GM21529 (cell line): ENCODE results near the gene SRF.

Experiments
- ATAC-seq: cut with Tn5 transposase; IDR thresholded peaks from one replicate; pipeline ENCODE4 v1.9.1; 2021; ENCODE audit not compliant: unreplicated experiment

The SRF gene

DNA sequence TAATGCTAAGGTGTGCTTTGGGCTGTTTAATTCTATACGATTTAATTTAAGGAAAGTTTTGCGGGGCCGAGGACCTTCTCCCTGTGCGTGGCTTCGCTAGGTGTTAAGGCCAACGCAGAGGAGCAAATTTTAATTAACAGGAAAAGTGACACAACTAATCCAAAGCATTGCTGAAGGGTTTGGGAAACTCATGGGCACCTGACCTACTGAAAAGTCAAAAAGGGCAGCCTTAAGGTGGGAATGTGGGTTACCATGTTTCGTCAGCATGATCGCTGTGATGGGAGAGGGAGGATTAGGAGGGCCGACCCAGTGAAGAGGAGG lies 10.5 kb downstream of the SRF start:
- ATAC-seq, result no peak

DNA sequence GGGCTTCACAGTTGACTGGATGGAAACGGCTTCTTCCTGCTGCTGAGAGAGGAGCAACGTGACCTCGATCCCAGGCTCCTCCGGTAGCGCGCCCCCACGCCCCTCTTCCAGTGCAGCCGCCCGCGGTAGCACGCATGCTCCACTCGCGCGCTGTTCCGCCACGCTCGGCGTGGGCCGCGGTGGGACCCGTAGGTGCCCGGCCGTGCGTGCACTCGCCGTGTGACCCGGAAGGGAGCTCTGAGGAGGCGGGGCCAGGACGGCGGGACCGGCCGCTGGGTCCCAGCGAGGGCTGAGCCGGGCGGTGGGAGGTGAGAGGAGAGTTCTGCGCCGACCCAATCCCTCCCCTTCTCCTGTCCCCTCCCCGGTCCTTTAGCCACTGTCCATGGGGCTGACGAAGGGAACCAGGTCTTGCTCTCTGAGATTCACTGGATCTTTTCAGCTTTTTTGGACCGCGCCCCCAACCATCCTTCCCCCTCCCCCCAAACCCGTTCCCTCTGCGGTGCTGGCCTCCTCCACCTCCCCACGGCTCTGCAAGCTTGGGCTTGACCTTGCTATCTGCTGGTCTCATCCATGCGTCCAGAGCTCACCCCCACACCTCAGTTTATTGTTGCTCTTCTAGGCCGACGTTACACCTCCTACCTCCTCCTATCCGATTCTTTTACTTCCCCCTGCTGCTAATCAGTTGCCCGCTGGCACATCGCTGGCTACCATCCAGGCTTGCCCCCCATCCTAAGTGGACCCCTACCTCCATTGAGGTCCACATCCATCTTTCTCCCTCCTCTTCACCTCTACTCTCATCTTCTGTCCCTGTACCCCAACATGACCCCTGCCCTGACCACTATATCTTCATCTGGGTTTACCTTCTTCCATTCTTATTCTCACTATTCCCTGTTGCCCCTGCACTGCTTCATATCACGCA lies 11.1 kb downstream of the SRF start, which contains the start of gene CUL9:
CUL9 (plus strand) TSS at position 255 of the 919 bp plus-strand sequence. CDS start 2,115 bp downstream, outside the sequence.
- peak; percentile 94 for ATAC-seq

DNA sequence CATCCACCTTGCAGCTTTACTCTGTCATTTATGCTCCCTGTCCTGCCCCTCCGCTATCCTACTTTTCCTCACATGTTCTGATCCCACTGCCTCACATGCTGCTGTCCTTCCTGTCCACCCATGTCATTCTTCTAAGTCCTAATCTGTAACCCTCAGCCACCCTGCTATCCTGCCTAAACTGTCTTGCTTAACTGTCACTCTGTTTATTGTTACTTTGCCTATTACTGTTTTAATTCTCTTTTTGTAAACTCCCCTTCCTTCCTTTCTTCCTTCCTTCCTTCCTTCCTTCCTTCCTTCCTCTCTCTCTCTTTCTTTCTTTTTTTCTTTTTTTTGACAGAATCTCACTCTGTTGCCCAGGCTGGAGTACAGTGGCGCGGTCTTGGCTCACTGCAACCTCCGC lies 12.4 kb downstream of the SRF start:
- ATAC-seq, result no peak

DNA sequence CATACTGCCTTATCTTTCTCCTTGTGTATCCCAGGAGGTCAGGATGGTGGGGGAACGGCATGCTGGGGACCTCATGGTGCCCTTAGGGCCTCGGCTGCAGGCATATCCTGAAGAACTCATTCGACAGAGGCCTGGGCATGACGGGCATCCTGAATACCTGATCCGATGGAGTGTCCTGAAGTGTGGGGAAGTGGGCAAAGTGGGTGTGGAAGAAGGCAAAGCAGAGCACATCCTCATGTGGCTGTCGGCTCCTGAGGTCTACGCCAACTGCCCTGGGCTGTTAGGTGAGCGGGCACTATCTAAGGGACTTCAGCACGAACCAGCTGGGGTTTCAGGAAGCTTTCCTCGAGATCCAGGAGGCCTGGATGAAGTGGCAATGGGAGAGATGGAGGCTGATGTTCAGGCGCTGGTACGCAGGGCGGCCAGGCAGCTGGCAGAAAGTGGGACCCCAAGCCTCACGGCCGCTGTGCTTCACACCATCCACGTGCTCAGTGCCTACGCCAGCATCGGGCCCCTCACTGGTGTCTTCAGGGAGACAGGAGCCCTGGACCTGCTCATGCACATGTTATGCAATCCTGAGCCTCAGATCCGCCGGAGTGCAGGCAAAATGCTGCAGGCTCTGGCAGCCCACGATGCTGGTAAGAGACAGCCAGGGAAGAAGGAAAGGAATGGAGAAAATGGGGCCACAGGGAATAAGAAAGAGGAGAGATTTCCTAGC lies 13.4 kb downstream of the SRF start:
- no peak for ATAC-seq

DNA sequence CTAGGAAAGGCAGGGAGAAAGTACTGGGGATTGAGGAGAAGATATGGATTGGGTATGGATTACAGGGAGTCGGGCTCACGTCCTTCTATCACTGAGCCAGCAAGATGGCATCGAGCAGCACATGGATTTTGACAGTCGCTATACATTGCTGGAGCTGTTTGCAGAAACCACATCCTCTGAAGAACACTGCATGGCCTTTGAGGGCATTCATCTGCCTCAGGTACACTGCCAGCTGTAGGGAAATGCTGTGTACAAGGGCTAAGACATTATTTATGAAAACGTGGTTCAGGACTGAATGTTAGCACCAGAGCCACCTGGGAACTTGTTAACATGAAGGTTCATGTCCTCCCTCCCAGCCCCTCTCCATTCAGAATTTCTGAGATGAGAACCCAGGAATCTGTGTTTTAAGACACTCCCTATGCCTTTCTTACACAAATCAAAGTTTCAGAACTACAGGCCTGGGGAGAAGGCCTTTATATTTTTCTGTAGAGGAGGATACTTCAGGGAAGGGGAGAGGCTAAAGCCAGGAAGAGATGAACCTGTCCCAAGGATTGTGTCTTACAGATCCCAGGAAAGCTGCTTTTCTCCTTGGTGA lies 14.4 kb downstream of the SRF start:
- no peak for ATAC-seq

DNA sequence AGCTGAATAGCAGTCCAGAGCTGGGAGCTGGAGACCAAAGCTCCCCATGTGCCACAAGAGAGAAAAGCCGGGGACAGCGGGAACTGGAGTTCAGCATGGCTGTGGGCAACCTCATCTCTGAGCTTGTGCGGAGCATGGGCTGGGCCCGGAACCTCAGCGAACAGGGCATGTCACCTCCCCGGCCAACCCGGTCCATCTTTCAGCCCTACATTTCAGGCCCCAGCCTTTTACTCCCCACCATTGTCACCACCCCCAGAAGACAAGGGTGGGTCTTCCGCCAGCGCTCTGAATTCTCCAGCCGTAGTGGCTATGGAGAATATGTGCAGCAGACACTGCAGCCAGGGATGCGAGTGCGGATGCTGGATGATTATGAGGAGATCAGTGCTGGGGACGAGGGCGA lies 14.9 kb downstream of the SRF start:
- no peak for ATAC-seq

DNA sequence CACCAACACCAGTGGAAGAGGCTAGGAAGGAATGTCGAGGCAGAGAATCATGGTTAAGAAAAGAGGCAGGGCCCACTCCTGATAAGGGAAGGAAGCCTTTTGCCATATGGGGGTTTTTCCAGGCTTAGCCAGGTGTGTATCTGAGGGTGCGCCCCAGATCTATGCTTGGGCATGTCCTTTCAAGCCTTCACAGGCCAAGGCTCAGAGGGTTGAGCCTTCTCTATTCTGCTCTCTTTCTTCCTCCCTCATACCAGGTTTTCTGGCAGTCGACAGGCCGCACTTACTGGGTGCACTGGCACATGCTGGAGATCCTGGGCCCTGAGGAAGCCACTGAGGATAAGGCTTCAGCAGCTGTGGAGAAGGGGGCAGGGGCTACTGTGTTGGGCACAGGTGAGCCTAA lies 15.6 kb downstream of the SRF start:
- ATAC-seq, result no peak

DNA sequence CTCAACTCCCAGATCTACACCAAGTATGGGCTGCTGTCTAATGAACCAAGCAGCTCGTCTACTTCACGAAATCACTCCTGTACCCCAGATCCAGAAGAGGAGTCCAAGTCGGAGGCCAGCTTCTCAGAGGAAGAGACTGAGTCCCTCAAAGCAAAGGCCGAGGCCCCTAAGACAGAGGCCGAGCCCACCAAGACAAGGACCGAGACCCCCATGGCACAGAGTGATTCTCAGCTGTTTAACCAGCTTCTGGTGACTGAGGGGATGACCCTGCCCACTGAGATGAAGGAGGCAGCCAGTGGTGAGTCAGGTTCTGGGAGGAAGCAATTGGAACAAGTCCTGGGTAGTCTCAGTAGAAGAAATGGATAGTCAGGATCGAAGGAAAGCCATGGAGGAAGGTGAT lies 16.8 kb downstream of the SRF start:
- no peak for ATAC-seq

DNA sequence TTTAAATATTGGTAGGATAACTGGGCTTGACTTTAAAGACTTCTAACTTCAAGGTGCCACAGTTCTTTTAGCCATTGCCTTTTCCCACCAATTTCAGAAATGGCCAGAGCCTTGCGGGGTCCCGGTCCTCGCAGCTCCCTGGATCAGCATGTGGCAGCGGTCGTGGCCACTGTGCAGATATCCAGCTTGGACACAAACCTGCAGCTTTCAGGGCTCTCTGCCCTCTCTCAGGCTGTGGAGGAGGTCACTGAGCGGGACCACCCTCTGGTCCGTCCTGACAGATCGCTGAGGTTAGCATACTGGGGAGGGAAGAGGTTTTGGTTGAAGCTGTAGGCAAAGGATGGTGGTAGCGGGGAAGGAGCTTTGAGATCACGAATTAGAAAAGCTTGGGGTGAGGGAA lies 17.4 kb downstream of the SRF start:
- no peak for ATAC-seq

DNA sequence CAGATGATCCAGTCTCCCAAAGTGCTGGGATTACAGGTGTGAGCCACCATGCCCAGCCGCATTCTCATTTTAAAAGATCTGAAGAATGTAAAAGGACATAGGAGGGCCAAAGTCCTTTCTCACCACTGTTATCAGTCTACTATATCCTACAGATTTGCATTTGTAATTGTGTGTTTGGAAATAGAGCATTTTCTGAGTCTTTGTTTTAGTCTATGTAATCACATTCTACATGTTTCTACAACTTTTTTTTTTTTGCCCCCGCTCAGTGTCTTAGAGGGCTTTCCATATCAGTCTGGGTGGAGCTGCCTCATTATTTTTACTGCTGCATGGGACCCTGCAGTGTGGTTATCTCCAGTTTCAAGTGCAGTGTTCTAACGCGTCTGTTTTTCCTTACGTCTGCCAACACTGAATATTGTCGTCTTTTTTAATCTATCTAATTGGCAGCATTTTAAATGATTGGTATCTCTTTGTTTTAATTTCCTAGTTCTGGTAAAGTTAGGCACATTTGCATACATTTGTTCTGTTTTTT lies 18.8 kb downstream of the SRF start:
- ATAC-seq, result no peak

DNA sequence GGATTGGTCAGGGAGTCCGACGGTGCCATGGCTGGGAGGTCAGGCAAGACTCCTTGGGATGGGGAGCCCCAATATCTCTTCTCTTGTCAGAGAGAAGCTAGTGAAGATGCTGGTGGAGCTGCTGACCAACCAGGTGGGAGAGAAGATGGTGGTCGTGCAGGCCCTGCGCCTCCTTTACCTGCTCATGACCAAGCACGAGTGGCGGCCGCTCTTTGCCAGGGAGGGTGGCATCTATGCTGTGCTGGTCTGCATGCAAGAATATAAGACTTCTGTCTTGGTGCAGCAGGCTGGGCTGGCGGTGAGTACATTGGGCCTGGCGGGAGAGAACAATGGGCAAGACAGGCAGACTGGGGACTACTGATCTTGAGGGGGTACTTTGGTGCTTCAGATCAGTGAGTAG lies 21.8 kb downstream of the SRF start:
- ATAC-seq, result no peak

DNA sequence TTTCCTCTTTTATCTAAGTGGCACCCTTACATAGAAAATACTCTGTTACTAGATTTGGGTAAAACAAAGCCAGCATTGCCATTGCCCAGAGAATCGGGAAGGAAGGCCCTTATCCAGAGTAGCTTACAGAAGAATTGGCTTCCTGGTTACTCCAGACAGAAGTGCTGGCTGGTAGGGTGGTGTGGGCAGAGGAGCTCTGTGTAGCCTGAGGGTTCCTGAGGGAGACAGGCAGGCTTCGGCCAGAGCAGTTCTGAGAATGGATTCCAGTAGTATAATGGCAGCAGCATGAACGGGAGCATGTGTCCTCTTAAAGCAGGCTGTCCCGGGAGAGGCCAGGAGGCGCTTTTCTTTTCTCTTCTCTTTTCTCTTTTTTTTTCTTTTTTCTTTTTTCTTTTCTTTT lies 22.9 kb downstream of the SRF start:
- ATAC-seq, result no peak

DNA sequence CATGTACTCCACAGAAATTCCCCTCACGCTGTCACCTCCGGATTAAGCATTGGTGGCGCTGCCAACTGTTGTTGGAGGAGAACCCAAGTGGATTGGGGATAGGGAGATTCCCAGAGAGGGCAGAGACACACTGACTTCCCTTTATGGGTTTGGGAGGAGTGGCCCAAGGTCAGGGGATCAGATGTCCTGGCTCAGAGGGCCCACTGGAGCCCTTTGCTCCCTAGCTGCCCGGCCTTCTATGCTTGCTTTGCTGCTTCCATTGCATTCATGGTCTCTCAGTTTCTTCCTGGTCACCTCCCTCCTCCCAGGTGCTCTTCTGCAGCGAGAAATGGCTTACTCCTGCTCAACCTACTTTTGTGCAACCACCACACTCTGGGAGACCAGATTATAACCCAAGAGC lies 25.3 kb downstream of the SRF start:
- ATAC-seq, result no peak

DNA sequence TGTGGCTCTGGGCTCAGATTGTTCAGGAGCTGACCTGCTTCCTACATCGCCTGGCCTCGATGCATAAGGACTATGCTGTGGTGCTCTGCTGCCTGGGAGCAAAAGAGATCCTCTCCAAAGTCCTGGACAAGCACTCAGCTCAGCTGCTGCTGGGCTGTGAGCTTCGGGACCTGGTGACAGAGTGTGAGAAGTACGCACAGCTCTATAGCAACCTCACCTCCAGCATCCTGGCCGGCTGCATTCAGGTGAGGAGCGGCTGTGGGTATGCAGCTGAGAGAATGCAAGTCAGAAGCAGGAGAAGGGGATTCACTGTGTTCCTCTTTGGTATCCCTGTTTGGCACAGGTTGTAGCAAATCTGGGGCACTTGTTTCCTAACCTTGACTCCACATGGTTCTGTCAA lies 28.8 kb downstream of the SRF start:
- ATAC-seq, result no peak

DNA sequence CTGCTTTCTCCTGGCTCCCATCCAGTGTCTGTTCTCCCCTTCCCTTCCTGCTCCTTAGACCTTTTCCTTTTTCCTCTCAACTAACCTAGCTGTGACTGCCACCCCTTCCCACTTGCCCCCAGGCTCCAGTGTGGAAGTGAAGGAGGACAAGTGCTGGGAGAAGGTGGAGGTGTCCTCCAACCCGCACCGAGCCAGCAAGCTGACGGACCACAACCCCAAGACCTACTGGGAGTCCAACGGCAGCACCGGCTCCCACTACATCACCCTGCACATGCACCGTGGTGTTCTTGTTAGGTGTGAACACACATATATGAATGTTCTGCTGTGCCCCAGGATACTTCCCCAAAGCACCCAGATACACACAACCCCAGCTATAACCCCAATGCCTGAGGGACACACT lies 29.5 kb downstream of the SRF start:
- no peak for ATAC-seq

DNA sequence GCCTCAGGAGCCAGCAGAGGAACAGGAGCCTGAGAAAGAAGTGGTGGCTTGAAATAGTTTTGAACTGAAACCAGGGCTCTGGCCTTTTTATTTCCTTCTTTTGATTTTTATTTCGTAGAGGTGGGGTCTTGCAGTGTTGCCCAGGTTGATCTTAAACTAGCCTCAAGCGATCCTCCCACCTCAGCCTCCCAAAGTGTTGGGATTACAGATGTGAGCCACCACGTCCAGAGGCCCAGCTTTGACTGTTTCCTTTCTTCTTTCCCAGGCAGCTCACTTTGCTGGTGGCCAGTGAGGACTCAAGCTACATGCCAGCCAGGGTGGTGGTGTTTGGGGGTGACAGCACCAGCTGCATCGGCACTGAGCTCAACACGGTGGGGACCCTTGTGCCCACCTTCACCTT lies 31.4 kb downstream of the SRF start:
- ATAC-seq, result no peak

DNA sequence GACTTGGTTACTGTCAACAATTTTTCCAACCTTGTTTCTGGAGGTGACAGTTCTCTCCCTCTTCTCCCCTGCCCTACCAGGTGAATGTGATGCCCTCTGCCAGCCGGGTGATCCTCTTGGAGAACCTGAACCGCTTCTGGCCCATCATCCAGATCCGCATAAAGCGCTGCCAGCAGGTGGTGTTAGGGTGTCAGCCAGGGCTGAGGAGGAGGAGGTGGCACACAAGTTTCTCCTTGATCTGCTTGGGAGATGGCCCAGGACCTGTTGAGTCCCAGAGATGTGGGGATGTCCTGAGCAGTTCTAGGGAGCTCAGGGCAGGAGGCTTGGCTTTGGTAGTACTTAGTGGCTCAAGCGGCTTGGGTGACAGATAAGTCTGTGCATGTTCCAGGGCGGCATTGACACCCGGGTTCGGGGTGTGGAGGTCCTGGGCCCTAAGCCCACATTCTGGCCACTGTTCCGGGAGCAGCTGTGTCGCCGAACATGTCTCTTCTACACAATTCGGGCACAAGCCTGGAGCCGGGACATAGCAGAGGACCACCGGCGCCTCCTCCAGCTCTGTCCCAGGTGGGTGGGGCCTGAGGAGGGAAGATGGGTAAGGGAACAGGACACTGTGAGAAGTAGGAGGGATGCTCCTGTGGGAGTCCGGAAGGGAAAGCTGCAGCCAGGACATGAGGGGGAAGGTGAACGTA lies 32.1 kb downstream of the SRF start:
- ATAC-seq, result no peak

DNA sequence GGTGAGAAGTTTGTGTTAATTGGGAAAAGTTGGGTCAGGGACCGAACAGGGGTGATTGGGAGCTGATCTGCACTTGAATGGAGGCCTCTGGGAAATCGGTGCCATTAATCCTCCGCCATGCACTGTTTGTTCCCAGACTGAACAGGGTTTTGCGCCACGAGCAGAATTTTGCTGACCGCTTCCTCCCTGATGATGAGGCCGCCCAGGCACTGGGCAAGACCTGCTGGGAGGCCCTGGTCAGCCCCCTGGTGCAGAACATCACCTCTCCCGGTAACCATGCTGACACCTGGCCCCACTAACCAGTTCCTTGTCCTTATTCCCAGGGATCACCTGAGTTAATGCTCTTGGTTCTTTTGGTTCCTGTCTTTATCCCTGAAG lies 32.6 kb downstream of the SRF start:
- ATAC-seq, result no peak

DNA sequence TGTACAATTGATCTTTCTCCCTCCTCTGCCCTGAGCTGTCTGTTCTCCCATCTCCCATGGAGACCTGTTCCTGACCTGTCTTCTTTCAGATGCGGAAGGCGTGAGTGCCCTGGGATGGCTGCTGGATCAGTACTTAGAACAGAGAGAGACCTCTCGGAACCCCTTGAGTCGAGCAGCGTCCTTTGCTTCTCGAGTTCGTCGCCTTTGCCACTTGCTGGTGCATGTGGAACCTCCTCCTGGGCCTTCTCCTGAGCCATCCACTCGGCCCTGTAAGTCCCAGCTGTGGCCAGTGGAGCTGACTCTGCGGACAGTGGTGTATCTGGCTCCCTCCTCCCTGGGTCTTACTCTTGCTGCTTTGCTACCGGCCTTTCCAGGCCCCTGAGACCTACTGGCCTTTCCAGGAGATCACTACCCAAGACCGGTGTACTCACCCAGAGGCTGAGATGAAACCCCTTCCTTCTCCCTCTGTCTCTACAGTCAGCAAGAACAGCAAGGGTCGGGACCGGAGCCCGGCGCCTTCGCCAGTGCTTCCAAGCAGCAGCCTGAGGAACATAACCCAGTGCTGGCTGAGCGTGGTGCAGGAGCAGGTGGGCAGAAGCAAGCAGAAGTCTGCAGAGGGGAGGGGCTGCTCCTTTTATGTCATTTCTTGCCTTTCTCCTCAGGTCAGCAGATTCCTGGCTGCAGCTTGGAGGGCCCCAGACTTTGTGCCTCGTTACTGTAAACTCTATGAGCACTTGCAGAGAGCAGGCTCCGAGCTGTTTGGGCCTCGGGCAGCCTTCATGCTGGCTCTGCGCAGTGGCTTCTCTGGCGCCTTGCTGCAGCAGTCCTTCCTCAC lies 33.4 kb downstream of the SRF start:
- no peak for ATAC-seq

DNA sequence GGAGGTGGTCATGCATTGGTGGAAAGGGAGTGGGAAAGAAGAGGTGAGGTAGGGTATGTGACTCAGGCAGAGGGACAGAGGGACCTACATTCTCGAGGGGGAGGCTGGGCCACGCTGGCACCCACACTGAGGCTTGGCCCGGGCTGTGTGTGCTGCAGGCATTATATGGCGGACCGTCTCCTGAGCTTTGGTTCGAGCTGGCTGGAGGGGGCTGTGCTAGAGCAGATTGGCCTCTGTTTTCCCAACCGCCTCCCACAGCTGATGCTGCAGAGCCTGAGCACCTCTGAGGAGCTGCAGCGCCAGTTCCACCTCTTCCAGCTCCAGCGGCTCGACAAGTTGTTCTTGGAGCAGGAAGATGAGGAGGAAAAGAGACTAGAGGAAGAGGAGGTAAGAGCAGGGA lies 34.8 kb downstream of the SRF start:
- ATAC-seq, result no peak
